Brain microvascular endothelial cell (primary cell): ENCODE results near the gene IGHMBP2.

Experiments
- DNase-seq: peaks from one replicate; pipeline ENCODE4 v3.0.0-alpha.2; 2020
- H3K27ac ChIP-seq: fragments of 250-450 bp; sonication (Bioruptor Pico); 2 replicates; pipeline ENCODE4 v1.5.1; 2020; ENCODE audit warnings: mild to moderate bottlenecking, moderate library complexity
- H3K27me3 ChIP-seq: fragments of 250-450 bp; sonication (Bioruptor Pico); replicated peaks from 2 replicates; pipeline ENCODE4 v1.5.1; 2020; ENCODE audit warnings: mild to moderate bottlenecking
- H3K36me3 ChIP-seq: fragments of 250-450 bp; sonication (Bioruptor Pico); replicated peaks from 2 replicates; pipeline ENCODE4 v1.5.1; 2020; ENCODE audit warnings: mild to moderate bottlenecking
- H3K4me3 ChIP-seq: 2 replicates; pipeline ENCODE4 v1.5.1; 2011; ENCODE audit warnings: low read depth, mild to moderate bottlenecking, control low read depth, low read length, moderate library complexity
- CTCF ChIP-seq: IDR thresholded peaks from 2 replicates; pipeline ENCODE4 v1.5.1; 2011; ENCODE audit warnings: low read depth, mild to moderate bottlenecking, moderate library complexity, low read length, control low read depth, inconsistent platforms; ENCODE audit errors: missing control alignments
- in situ Hi-C: cut with HindIII; loops from 2 replicates; pipeline ENCODE4 v1.10.0; 2017; ENCODE audit warnings: low sequenced_read_pairs, low pct_ligation_motif_present

IGHMBP2 gene

GRCh38 chr11:68961245-68961644, 57.6 kb downstream of the IGHMBP2 start:
- Histone ChIP-seq H3K36me3 (no peaks in the 10 kb centered on the region), H3K27me3 (no peaks in the 10 kb centered on the region), H3K27ac (no peak overlapping the region), H3K4me3 (no peak overlapping the region)
- peak; percentile 5 for TF ChIP-seq CTCF
- DNase-seq: no peak
- in situ Hi-C loops: no loop called here

GRCh38 chr11:68962527-68963250, 59.0 kb downstream of the IGHMBP2 start:
- DNase-seq: no peak
- H3K4me3 ChIP-seq: no peak overlapping the region
- no peak overlapping the region for H3K27ac ChIP-seq
- H3K36me3 ChIP-seq: no peaks in the 10 kb centered on the region
- in situ Hi-C loops: no loop called here
- TF ChIP-seq CTCF: peak; percentile 16
- peaks cover 1% of the 10 kb centered on the region for H3K27me3 ChIP-seq

GRCh38 chr11:68963779-68964178, 60.1 kb downstream of the IGHMBP2 start:
- DNase-seq: no peak
- in situ Hi-C loops: no loop called here
- no peak overlapping the region for H3K27ac ChIP-seq
- no peak overlapping the region for H3K4me3 ChIP-seq
- H3K36me3 ChIP-seq: no peaks in the 10 kb centered on the region
- no peak for TF ChIP-seq CTCF
- H3K27me3 ChIP-seq: peaks cover 1% of the 10 kb centered on the region

GRCh38 chr11:68965901-68966853, 62.5 kb downstream of the IGHMBP2 start:
- no peak overlapping the region for H3K27ac ChIP-seq
- DNase-seq: no peak
- in situ Hi-C loops: no loop called here

More at GRCh38 chr11:68965901-68966853, 62.5 kb downstream of the IGHMBP2 start:
- Histone ChIP-seq H3K36me3 (no peaks in the 10 kb centered on the region), H3K27me3 (peaks cover 6% of the 10 kb centered on the region), H3K4me3 (no peak overlapping the region)
- no peak for TF ChIP-seq CTCF
